Measurements from ENCODE around the gene CCDC13.

The CCDC13 gene

DNA sequence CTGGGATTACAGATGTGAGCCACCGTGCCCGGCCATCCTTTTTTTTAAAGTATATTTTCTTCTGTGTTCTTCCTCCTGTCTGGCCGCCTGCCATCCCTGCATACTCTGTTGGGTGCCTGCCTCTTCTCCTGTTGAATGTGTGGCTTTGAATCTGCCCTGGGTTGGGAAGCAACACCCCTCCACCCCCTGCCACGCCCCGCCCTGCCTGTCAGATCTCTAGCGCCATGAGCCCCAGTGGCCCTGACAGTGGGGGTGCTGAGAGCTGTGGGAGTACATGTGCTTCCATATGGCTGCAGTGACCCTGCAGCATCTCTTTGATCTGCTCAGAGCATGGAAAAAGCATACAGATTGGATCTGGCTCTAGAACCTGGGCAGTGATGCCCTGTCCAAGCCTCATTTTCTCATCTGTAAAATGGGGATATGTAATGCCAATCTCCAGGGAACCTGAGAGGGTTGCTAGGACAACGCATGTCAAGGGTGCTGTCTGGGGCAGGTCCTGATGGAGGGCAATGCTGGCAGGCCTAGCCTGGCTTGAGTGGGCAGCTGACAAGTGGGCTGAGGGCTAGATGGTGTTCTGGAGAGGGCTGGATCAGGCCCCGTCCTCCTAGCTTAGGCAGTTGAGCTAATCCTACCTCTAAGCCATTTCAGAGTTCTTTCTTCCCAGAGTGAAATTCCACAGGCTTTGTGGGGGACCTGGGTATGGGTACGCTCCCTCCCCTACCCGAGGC, 23.9 kb downstream of the CCDC13 start:
- no peak overlapping the region for H3K4me3 ChIP-seq (ENCODE audit: low read depth, low read length)
- DNase-seq (ENCODE audit: low read depth), result no peak
- TF ChIP-seq, protein P1, sequence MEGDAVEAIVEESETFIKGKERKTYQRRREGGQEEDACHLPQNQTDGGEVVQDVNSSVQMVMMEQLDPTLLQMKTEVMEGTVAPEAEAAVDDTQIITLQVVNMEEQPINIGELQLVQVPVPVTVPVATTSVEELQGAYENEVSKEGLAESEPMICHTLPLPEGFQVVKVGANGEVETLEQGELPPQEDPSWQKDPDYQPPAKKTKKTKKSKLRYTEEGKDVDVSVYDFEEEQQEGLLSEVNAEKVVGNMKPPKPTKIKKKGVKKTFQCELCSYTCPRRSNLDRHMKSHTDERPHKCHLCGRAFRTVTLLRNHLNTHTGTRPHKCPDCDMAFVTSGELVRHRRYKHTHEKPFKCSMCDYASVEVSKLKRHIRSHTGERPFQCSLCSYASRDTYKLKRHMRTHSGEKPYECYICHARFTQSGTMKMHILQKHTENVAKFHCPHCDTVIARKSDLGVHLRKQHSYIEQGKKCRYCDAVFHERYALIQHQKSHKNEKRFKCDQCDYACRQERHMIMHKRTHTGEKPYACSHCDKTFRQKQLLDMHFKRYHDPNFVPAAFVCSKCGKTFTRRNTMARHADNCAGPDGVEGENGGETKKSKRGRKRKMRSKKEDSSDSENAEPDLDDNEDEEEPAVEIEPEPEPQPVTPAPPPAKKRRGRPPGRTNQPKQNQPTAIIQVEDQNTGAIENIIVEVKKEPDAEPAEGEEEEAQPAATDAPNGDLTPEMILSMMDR (conservative IDR thresholded peaks at IDR 0.05; ENCODE audit: low read depth, low read length), result no peak

DNA sequence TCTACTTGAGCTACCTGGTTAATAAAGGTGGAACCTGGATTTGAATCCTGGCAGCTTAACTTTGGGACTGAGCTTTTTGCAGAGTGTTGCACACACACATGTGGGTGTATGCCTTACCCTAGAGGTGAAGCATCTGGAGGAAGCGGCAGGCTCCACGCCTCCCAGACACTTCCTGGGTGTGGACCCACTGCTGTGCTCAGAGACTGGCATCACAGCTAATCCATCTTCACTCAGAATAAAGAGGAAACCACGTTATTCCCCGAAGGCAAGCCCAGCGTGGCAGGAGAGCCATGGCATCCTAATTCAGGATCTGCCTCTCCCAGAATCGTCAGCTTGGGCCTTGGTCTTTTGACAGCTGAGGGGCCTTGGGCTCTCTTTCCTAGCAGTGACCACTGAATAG, 25.5 kb downstream of the CCDC13 start:
- DNase-seq (ENCODE audit: low read depth), result no peak
- TF ChIP-seq, protein P1 (conservative IDR thresholded peaks at IDR 0.05; ENCODE audit: low read depth, low read length), result no peak

DNA sequence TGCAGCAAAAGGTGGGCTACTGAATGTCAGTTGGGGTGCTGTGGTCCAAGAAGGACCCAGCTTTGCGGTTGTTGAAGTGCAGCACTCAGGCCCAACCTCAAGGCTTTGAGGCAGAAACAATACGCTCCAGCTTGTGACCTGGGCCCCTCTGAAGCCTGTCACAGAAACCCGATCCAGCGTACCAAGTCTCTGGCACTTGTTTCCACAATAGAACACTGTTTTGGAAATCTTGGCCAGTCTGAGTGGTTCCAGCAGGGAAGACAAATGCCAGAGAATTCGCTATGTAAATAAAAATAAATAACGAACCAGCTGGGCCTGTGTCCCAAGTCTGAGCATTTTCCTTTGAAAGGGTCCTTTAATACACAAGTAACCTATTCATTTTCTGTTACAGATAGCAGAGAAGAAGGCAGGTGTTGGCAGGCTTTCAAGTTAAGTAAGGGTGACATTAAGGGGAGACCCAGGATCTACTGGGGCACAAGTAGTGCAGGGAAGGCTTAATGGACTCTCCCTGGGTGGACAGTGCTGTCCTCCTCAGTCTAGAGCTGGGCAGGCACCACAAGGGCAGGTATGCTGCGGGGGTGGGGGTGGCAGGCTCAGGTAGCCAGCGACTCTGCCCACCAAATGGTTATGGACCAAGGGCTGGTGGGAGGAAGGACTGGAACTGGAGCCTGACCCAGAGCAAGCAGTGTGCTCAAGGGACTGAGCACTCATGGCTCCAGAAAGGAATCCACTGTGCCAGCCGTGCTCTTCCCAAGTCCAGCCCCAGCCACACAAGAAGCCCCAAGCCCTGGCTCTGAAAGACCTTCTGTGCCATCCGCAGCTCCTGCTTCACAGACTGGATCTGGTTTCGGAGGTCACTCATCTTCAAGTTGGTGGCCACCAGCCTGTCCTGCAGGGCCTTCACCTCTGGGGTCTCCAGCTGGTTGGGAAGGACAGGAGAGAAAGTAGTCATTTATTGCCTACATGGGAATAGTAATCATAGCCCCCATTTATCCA, 26.3 kb downstream of the CCDC13 start:
- no peak for DNase-seq (ENCODE audit: low read depth)
- no peak overlapping the region for H3K4me3 ChIP-seq (ENCODE audit: low read depth, low read length)
- TF ChIP-seq, protein P1 (conservative IDR thresholded peaks at IDR 0.05; ENCODE audit: low read depth, low read length), result no peak

More for the DNA sequence above, 25.5 kb downstream of the CCDC13 start:
- no peak overlapping the region for H3K4me3 ChIP-seq (ENCODE audit: low read depth, low read length)

DNA sequence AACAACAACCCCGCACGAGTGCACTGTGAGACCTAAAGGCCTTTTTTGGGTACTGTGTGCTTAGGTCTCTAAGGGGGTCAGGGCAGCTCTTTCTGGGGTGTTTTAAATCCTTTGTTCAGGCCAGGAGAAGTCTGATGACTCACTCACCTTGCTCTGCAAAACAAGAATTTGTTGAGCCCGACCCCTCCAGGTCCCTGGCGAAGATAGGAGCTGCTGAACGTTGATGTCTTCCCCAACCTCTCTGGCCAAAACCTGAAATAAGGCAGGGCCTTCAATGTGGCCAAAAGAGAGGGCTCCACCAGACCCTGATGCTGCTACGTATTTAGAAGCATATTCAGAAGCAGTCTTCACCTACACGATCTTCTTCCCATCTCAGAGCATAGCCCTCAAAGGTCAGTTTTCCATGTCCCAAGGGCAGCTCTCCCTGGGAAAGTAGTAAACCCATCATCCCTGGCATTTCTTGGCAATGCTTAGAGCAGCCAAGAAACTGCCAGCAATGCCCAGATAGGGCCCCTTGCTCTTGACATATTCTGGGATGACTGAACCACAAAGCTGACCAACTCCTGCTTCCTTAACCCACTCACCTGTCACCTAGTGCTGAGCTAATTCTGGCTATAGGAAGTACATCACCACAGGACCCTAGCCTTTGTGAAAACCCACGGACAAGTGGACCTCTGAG, 27.1 kb downstream of the CCDC13 start:
- DNase-seq (ENCODE audit: low read depth), result no peak
- TF ChIP-seq, protein P1 (conservative IDR thresholded peaks at IDR 0.05; ENCODE audit: low read depth, low read length), result no peak
- no peak overlapping the region for H3K4me3 ChIP-seq (ENCODE audit: low read depth, low read length)

DNA sequence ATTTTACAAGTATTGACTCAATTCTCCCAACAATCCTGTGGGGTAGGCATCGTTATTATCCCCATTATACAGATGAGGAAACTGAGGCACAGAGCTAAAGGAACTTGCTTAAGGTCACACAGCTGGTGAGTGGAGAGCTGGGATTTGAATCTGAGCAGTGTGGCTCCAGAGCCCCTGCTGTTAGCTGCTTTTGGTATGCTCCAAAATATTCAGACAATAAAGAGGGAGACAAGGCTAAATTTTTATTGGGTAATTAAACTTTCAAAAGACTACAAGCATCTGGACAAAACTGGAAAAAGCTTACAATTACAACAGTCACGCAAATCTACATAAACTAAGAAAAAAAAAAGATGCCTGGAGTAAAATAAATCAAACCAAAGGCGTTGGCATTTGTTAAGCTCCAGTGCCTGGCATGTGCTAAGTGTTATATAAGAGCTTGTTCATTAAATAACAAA, 27.7 kb downstream of the CCDC13 start:
- H3K4me3 ChIP-seq (ENCODE audit: low read depth, low read length), result no peak overlapping the region
- DNase-seq (ENCODE audit: low read depth), result no peak
- TF ChIP-seq, protein P1 (conservative IDR thresholded peaks at IDR 0.05; ENCODE audit: low read depth, low read length), result no peak

DNA sequence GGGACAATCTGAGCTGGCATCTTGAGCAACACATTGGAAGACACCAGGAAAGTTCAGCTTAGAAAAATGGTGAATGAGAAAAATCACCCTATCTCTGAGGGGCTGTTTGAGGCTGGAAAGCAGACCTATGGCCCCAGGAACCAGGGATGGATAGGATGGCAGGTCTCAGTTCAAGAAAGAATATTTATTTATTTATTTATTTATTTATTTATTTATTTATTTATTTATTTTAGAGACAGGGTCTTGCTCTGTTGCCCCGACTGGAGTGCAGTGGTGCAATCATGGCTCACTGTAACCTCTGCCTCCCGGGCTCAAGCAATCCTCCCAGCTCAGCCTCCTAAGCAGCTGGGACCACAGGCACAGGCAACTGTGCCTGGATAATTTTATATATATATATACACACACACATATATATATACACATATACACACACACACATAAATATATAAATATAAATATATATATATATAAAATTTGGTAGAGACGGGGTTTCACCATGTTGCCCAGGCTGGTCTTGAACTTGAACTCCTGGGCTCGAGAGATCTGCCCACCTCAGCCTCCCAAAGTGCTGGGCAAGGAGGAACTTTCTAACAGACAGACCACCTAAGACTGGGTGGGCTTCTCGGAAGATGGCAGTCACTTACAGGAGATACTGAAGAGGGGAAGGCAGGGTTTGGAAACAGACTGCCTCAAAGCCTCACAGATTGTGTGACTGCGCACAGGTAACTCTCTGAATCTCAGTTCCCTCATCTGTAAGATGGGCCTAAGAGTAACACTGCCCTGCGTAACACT, 29.7 kb downstream of the CCDC13 start:
- no peak overlapping the region for H3K4me3 ChIP-seq (ENCODE audit: low read depth, low read length)
- TF ChIP-seq, protein P1 (conservative IDR thresholded peaks at IDR 0.05; ENCODE audit: low read depth, low read length), result no peak
- no peak for DNase-seq (ENCODE audit: low read depth)
